ENCODE results near the gene MCM5.
"Not testable (repeated sequence)": the region's sequence is repeated elsewhere in the genome, so short reads cannot be mapped to it uniquely, and the experiment has no call there.

The MCM5 gene

GRCh38 chr22:35399678-35400500, at the start of gene MCM5:
Gene MCM5, plus strand, starts transcription at chr22:35400140. Its CDS starts 299 bp downstream, at chr22:35400439.
- DNase-seq: peak; percentile 26 to 97 (median 92)

DNA sequence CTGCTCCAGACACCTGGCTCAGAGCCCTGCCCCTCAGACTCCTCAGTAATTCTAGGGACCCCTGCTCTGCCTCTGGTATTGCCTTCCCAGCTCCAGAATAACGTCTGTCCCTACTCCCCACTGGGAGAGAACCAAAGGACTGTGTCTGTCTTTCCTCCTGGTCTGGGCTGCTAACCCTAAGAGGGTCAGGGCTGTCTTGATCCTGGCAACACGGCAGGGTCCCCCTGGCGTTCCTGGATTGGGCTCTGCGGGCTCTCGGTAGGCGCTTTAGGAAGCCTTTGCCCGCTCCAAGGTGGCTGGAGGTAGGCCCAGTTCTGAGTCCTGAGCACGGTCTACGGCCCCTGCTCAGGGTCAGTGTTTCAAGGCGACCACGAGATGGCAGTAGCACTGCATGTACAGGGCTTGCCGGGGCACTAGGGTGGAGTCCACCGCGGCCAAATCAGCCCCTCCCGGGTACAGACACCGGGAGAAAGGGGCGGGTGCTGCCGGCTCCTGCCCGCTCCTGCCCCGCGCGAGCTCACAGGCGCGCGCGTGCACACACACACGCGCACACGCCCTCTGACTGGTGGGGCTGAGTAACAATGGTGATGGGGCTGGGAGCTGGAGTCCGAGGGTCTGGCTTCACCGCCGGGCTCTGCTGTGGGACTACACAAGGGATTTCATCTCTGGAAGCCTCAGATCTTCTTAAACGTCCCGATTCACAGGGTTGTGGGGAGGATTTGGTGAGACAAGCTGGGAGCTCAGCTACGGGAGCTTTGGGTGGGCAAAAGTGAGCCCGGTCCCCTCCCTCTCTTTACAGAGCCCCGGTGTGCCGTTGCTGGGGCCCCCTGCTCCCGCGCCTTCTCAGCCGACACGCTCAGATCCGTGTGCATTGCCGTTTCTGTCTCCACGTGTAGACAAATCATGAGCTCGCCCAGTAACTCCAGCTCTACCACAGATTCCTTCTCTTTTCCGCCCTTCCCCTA, 49.1 kb upstream of the MCM5 start:
- peak; percentile 24 to 91 (median 77) for DNase-seq

DNA sequence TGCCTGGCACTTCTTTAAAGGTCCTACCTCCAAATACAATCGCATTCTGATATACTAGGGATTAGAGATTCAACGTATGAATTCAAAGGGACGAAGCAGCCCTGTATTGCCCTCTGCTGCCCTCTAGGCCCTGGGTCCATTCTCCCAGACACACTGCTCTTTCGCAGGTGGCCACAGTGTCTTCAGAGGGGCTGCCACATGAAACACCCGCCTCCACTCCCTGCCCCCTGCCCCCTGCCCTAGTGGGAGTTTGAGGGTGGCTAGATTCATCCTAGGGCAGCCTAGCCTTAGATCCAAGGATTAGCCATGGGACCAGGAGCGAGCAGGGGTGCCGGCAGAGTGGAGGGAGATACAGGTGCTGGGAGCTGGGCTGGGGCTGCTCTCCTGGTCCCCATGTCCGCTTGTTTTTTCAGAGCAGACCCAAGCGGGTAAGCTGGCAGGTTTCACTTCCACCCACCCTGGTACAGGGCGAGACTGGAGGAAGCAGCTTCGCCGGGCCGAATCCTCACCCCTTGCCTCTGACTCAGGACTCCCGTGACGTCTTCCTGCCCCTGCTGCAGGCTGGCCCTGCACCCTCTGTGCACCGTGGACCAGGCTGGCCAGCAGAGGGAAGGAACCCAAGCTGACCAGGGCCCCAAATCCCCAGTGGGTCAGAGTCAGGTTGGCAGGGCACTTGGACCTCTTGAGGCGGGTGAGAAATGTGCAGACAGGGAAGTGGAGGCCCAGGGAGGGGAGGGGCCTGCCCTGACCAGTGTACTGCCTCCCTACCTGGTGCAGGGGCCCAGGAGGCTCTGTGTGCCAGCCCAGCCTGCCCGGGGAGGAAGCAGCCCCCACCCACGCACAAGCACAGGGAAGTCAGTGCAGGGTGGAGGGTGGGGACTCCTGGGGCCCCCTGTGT, 47.5 kb upstream of the MCM5 start:
- peak in 34 of 51 donors; percentile 7 to 65 (median 42) for DNase-seq

DNA sequence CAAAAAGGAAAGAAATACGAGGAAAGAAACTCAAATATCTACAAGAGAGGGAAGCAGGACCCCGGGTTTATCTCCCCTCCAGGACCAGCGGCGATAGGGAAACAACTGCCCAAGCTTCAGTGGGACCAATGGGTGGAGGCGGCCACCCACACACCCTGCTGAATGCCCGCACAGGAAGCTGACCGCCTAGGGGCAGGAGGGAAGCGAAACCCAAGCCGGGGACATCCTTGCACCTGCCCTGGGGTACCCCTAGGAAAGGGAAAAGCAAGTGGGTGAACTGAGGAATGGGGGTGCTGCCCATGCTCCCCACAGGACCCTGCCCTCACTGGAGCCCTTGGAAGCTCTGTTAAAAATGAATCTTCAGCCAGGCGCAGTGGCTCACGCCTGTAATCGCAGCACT, 46.6 kb upstream of the MCM5 start:
- DNase-seq: peak in 8 of 51 donors; percentile 11 to 31 (median 19)

DNA sequence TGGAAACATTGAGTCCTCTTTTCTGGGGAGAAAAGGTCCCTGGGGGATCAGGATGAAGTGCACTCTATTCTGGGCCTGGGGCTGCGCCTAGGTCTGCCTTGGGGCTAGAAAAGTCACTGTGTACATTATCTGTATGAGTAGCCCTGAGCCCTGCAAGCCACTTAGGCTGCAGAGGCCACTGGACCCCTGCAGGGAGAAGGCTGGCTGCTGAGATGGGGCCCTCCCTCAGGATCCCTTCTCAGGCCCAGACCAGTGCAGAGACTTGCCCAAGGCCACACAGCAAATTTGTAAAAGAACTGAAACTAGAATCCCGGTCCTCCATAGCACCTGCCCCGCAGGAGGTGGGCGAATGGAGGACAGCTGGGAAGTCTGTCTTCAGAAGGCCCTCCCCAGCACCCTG, 45.9 kb upstream of the MCM5 start:
- no peak for DNase-seq

- no peak for DNase-seq
These were observed 41.9 kb upstream of the MCM5 start for GRCh38 chr22:35357883-35358621.

GRCh38 chr22:35359380-35360065, 40.4 kb upstream of the MCM5 start:
- no peak for DNase-seq

GRCh38 chr22:35361001-35361558, 38.9 kb upstream of the MCM5 start:
- DNase-seq: no peak

- no peak for DNase-seq
These were observed 36.3 kb upstream of the MCM5 start for GRCh38 chr22:35363566-35364086.

DNA sequence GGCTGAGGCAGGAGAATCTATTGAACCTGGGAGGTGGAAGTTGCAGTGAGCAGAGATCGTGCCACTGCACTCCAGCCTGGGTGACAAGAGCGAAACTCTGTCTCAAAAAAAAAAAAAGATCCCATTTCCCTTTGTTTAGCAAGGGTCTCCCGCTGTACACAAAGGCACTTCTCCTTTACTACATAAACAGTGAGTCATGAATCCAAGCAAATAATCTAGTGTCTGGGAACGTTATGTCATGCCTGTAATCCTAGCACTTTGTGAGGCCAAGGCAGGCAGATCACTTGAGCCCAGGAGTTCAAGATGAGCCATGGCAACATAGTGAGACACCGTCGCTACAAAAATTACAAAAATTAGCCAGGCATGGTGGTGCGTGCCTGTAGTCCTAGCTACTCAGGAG, 35.7 kb upstream of the MCM5 start:
- DNase-seq: not testable (repeated sequence)

- DNase-seq: peak in 1 of 51 donors; percentile 11
These were observed 32.5 kb upstream of the MCM5 start for GRCh38 chr22:35367331-35367886.

DNA sequence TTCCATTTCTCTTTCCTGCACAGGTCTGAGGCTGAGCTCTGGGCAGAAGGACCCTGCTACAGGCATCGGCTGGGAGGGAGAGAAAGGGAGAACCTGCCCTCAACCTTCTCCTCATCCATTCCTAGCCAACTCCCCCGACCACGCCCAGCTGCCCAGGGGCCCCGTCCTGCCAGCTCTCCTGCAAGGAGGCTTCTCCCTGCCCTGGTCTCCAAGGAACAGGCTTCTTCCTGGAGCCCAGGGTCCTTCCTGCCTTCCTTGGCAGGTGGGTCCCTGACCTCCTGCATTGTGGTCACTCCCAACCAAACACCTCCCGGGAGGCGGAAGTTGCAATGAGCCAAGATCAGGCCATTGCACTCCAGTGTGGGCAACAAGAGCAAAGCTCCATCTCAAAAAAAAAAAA, 31.6 kb upstream of the MCM5 start:
- no peak for DNase-seq

DNA sequence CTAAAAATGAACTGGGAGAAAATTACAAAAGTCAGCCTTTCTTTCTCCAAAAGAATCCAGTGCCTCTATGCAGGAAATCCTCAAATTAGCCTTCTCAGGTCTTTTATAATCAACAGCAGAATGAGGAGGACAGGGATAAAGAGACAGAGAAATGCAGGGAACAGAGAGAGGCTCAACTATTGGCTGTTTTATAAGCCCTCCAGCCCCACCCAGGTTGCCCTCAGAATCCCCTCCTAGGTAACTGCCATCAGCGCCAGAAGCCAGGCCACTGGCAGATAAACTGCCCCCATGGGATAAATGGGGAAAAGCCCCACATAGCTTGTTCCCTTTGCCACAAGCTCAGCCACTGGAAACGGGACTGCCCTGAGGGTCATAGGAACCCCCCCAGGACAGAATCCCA, 29.9 kb upstream of the MCM5 start:
- DNase-seq: no peak

DNA sequence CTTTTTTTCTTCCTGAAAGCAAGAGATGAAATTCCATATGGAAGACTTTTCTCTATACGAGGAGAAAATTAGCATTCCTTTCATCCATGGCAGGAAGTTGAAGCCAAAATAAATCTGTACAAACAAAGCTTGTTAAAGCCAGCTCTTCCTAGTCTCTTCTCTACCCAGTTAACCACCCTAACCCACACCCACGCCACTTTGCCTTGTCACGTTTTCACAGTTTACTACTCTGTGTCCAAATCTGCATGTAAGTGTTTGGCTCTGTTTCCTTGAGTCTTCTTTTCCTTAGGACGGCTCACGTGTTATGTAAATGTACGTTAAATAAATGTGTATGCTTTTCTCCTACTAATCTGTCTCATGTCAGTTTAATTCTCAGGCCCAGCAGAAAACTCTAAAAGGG, 26.2 kb upstream of the MCM5 start:
- DNase-seq: peak in 1 of 51 donors; percentile 16

DNA sequence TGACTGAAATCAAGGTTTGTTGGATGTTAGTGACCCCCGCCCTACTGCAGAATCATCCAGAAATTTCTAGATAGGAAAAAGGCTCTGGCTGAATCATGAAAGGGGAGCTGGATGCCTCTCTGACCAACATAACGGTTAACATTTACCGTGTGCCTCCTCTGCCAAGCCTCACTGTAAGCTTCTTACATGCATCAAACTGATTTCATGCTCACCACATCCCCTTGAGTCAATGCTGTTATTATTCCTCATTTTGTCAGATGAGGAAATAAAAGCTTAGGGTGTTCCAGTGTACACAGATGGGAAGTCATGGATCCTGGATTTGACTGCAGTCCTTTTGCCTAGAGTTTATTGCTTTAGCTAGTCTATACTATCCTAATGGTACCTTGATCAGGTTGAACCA, 24.9 kb upstream of the MCM5 start:
- no peak for DNase-seq

DNA sequence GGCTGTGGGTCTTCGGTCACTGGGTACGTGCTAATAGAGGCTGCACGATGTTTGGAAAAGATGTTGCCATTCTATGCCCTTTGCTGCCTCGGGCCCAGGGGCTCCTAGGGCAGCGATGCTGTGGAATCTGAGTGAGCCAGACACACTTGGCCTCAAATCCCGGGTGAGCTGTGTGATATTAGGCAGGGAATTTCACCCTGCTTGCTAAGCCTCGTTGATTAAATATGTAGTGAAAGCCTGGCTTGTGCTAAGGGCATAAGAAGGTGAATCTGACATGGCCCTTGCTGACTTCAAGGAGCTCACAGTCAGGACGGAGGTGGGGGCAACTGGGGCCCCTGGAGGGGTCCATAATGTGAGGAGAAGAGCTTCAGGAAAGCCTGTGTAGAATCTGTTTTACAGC, 24.4 kb upstream of the MCM5 start:
- DNase-seq: no peak

- peak in 50 of 51 donors; percentile 11 to 90 (median 66) for DNase-seq
These were observed 23.0 kb upstream of the MCM5 start for GRCh38 chr22:35376728-35377472.

- DNase-seq: peak in 3 of 51 donors; percentile 2 to 13 (median 10)
These were observed 22.2 kb upstream of the MCM5 start for GRCh38 chr22:35377735-35378134.

All from hypothalamus (tissue), 51 donors.